Measurements from ENCODE around the gene STAU1. TPM values are rescaled to one million over a fixed set of nuclear protein-coding genes. Genes with fewer than 3 reads are reported as not detected.
"Not testable (repeated sequence)": the region's sequence is repeated elsewhere in the genome, so short reads cannot be mapped to it uniquely, and the experiment has no call there.

The STAU1 gene
- total RNA-seq, 1 donor from 2014 or later = 88.1 TPM

- DNase-seq (ENCODE audit: low spot score) = no peak
Observed at GRCh38 chr20:49203011-49203410, 14.9 kb upstream of the STAU1 start.

- no peak for DNase-seq (ENCODE audit: low spot score)
Observed at GRCh38 chr20:49199729-49200293, 11.7 kb upstream of the STAU1 start.

- DNase-seq (ENCODE audit: low spot score) = not testable (repeated sequence)
Observed at GRCh38 chr20:49192944-49193518, 4.9 kb upstream of the STAU1 start.

- no peak for DNase-seq (ENCODE audit: low spot score)
Observed at GRCh38 chr20:49187330-49187850, 744 bp downstream of the STAU1 start.

GRCh38 chr20:49186535-49187329 is 1.4 kb downstream of the STAU1 start:
- peak; percentile 65 for DNase-seq (ENCODE audit: low spot score)

GRCh38 chr20:49185071-49185761 is 2.9 kb downstream of the STAU1 start:
- no peak for DNase-seq (ENCODE audit: low spot score)

GRCh38 chr20:49184691-49185070 is 3.5 kb downstream of the STAU1 start:
- DNase-seq (ENCODE audit: low spot score) = no peak

GRCh38 chr20:49184084-49184501 is 4.0 kb downstream of the STAU1 start:
- DNase-seq (ENCODE audit: low spot score) = not testable (repeated sequence)

GRCh38 chr20:49183444-49183843 is 4.7 kb downstream of the STAU1 start:
- DNase-seq (ENCODE audit: low spot score) = no peak

- DNase-seq (ENCODE audit: low spot score) = no peak
Observed at GRCh38 chr20:49181265-49181877, 6.8 kb downstream of the STAU1 start.

- DNase-seq (ENCODE audit: low spot score) = no peak
Observed at GRCh38 chr20:49179368-49180277, 8.5 kb downstream of the STAU1 start.

GRCh38 chr20:49174183-49174582 is 14.0 kb downstream of the STAU1 start:
- DNase-seq (ENCODE audit: low spot score) = no peak

GRCh38 chr20:49172413-49172812 is 15.7 kb downstream of the STAU1 start:
- DNase-seq (ENCODE audit: low spot score) = no peak

- no peak for DNase-seq (ENCODE audit: low spot score)
Observed at GRCh38 chr20:49171909-49172308, 16.2 kb downstream of the STAU1 start.

- no peak for DNase-seq (ENCODE audit: low spot score)
Observed at GRCh38 chr20:49170714-49171113, 17.4 kb downstream of the STAU1 start.

- DNase-seq (ENCODE audit: low spot score) = no peak
Observed at GRCh38 chr20:49169547-49169946, 18.6 kb downstream of the STAU1 start.

GRCh38 chr20:49168864-49169263 is 19.3 kb downstream of the STAU1 start:
- DNase-seq (ENCODE audit: low spot score) = not testable (repeated sequence)

- no peak for DNase-seq (ENCODE audit: low spot score)
Observed at GRCh38 chr20:49167811-49168507, 20.2 kb downstream of the STAU1 start.

GRCh38 chr20:49166534-49167449 is 21.3 kb downstream of the STAU1 start:
- no peak for DNase-seq (ENCODE audit: low spot score)

Measured in ureter (tissue), 1 donor.